Mesenchymal stem cell (in vitro differentiated cells and primary cell): ENCODE results near the gene CNGB1.

Experiments used
- DNase-seq: peaks from one replicate; pipeline ENCODE4 v3.0.0-alpha.2; 2013
- H2AFZ ChIP-seq: one replicate; pipeline ENCODE4 v1.6.1; 2013; ENCODE audit warnings: low read depth, mild to moderate bottlenecking, control low read depth, inconsistent platforms, low read length, moderate library complexity
- H2AK5ac ChIP-seq: 2 replicates; pipeline ENCODE4 v1.6.1; 2013; ENCODE audit warnings: low read length, moderate library complexity, mild to moderate bottlenecking, inconsistent platforms; ENCODE audit not compliant: severe bottlenecking
- H2BK120ac ChIP-seq: one replicate; pipeline ENCODE4 v1.6.1; 2013; ENCODE audit warnings: low read depth, mild to moderate bottlenecking, inconsistent platforms, low read length, moderate library complexity
- H2BK12ac ChIP-seq, 2 experiments: one replicate each; pipeline ENCODE4 v1.6.1; 2013; ENCODE audit warnings: inconsistent platforms in 2 of 2, low read length in 2 of 2, mild to moderate bottlenecking in 2 of 2, moderate library complexity in 2 of 2, control low read depth in 1 of 2
- H2BK15ac ChIP-seq: one replicate; pipeline ENCODE4 v1.6.1; 2013; ENCODE audit warnings: mild to moderate bottlenecking, low read depth, inconsistent platforms; ENCODE audit not compliant: poor library complexity, severe bottlenecking
- H2BK5ac ChIP-seq: 2 replicates; pipeline ENCODE4 v1.6.1; 2013; ENCODE audit warnings: low read depth, mild to moderate bottlenecking, low read length, control low read depth, inconsistent platforms; ENCODE audit not compliant: poor library complexity, severe bottlenecking
- H3K14ac ChIP-seq, 2 experiments: one replicate each; pipeline ENCODE4 v1.6.1; 2013; ENCODE audit warnings: inconsistent platforms in 2 of 2, low read length in 2 of 2, control low read depth in 1 of 2, mild to moderate bottlenecking in 1 of 2, moderate library complexity in 1 of 2
- H3K18ac ChIP-seq, 2 experiments: one replicate each; pipeline ENCODE4 v1.6.1; 2013; ENCODE audit warnings: inconsistent platforms in 2 of 2, low read length in 2 of 2, control low read depth in 1 of 2, low read depth in 1 of 2, mild to moderate bottlenecking in 1 of 2
- H3K23ac ChIP-seq, 2 experiments: one replicate each; pipeline ENCODE4 v1.6.1; 2013; ENCODE audit warnings: inconsistent platforms in 2 of 2, low read length in 2 of 2, mild to moderate bottlenecking in 2 of 2, moderate library complexity in 2 of 2, control low read depth in 1 of 2
- H3K27ac ChIP-seq: 2 replicates; pipeline ENCODE4 v1.5.1; 2013; ENCODE audit warnings: mild to moderate bottlenecking, moderate library complexity, low read length, control low read depth, inconsistent platforms; ENCODE audit not compliant: poor library complexity, severe bottlenecking
- H3K27me3 ChIP-seq, 2 experiments: 2 replicates each; pipeline versions ENCODE4 v1.6.1 to v1.7.0; 2013; ENCODE audit warnings: low read length in 2 of 2, mild to moderate bottlenecking in 2 of 2, moderate library complexity in 2 of 2, control low read depth in 1 of 2, inconsistent platforms in 1 of 2; ENCODE audit not compliant: control insufficient read depth in 1 of 2, insufficient read depth in 1 of 2
- H3K36me3 ChIP-seq, 2 experiments: 2 replicates each; pipeline versions ENCODE4 v1.6.1 to v1.7.0; 2013; ENCODE audit warnings: low read length in 2 of 2, control low read depth in 1 of 2, inconsistent platforms in 1 of 2, low read depth in 1 of 2, mild to moderate bottlenecking in 1 of 2; ENCODE audit not compliant: insufficient read depth in 2 of 2, control insufficient read depth in 1 of 2
- H3K4ac ChIP-seq, 2 experiments: one replicate each; pipeline ENCODE4 v1.6.1; 2013; ENCODE audit warnings: inconsistent platforms in 2 of 2, low read length in 2 of 2, mild to moderate bottlenecking in 2 of 2, moderate library complexity in 2 of 2, control low read depth in 1 of 2, low read depth in 1 of 2
- H3K4me1 ChIP-seq: 2 replicates; pipeline ENCODE4 v1.6.1; 2013; ENCODE audit warnings: low read depth, low read length, control low read depth; ENCODE audit not compliant: control insufficient read depth, insufficient read depth
- H3K4me2 ChIP-seq: 2 replicates; pipeline ENCODE4 v1.6.1; 2013; ENCODE audit warnings: low read length, mild to moderate bottlenecking, inconsistent platforms; ENCODE audit not compliant: poor library complexity, severe bottlenecking
- H3K4me3 ChIP-seq, 2 experiments: 2 replicates each; pipeline versions ENCODE4 v1.5.1 to v1.7.0; 2013; ENCODE audit warnings: low read length in 2 of 2, mild to moderate bottlenecking in 2 of 2, control low read depth in 1 of 2, low read depth in 1 of 2; ENCODE audit not compliant: insufficient read depth in 1 of 2
- H3K79me1 ChIP-seq: replicated peaks from 2 replicates; pipeline ENCODE4 v1.6.1; 2013; ENCODE audit warnings: mild to moderate bottlenecking, control low read depth, low read length, inconsistent platforms; ENCODE audit not compliant: poor library complexity, severe bottlenecking
- H3K9ac ChIP-seq: 2 replicates; pipeline ENCODE4 v1.7.0; 2013; ENCODE audit warnings: mild to moderate bottlenecking, low read length, moderate library complexity
- H3K9me3 ChIP-seq: 2 replicates; pipeline ENCODE4 v1.7.0; 2013; ENCODE audit warnings: mild to moderate bottlenecking, low read length; ENCODE audit not compliant: control insufficient read depth
- H4K8ac ChIP-seq: one replicate; pipeline ENCODE4 v1.6.1; 2013; ENCODE audit warnings: inconsistent platforms, mild to moderate bottlenecking, low read length, moderate library complexity
- H4K91ac ChIP-seq: one replicate; pipeline ENCODE4 v1.6.1; 2013; ENCODE audit warnings: mild to moderate bottlenecking, low read length, inconsistent platforms
- WGBS: methylation state at CpG from one replicate; pipeline ENCODE4 v1.1.7; 2013; ENCODE audit warnings: mixed read lengths; 5-methylcytosine and 5-hydroxymethylcytosine counted together

CNGB1 gene

DNA sequence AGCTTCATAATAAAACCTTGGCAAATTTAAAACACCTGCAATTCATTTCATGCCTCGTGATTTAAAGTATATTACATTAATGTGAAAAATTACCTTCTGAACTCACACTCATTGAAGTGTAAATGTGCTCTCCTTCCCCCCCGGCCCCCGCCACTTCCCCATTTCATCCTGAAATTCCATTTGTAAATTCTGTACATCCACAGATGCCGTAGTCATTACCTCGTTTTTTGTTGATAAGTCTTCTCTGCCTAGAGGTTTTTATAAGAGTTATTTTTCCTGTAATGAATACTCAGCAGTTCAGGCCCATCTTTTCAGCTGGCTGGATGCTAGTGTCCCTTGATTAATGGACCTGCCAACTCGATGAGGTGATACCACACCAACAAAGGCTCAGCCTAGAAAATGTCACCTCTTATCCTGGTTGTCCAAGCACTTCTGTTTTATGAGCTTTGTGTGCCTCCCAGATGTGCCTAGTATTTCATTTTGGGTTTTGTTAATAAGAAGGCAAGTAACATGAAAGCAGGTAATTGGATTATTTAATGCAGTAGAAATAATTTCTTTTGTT lies 103.8 kb downstream of the CNGB1 start:
- Histone ChIP-seq H4K8ac (no peak overlapping the region), H3K27ac (no peak overlapping the region), H2BK15ac (no peak overlapping the region), H3K14ac (no peak overlapping the region), H2BK12ac (no peak overlapping the region), H3K4ac (no peak overlapping the region), H2AFZ (no peak overlapping the region), H3K27me3 (no peaks in the 10 kb centered on the region), H3K79me1 (no peaks in the 10 kb centered on the region), H3K18ac (no peak overlapping the region), H3K4me1 (peaks cover 10% of the 10 kb centered on the region), H3K36me3 (no peaks in the 10 kb centered on the region), H2AK5ac (no peak overlapping the region), H3K23ac (no peak overlapping the region), H3K9ac (no peak overlapping the region), H4K91ac (no peak overlapping the region), H3K4me2 (no peak overlapping the region), H3K4me3 (no peak overlapping the region), H2BK5ac (no peak overlapping the region), H2BK120ac (no peak overlapping the region), H3K9me3 (no peaks in the 10 kb centered on the region)
- WGBS = 81% methylated on average over 3 of the region's 6 CpGs
- DNase-seq = no peak

- Histone ChIP-seq H3K27me3 (no peaks in the 10 kb centered on the region), H2BK12ac (no peak overlapping the region), H3K18ac (no peak overlapping the region), H2AFZ (no peak overlapping the region), H3K27ac (no peak overlapping the region), H2BK5ac (no peak overlapping the region), H3K4me2 (no peak overlapping the region), H4K91ac (no peak overlapping the region), H2BK120ac (no peak overlapping the region), H4K8ac (no peak overlapping the region), H2BK15ac (no peak overlapping the region), H3K14ac (no peak overlapping the region), H3K9ac (no peak overlapping the region), H2AK5ac (peak overlapping the region; percentile 55), H3K9me3 (no peaks in the 10 kb centered on the region), H3K4ac (no peak overlapping the region), H3K36me3 (no peaks in the 10 kb centered on the region), H3K4me1 (peaks cover 8% of the 10 kb centered on the region), H3K23ac (no peak overlapping the region), H3K4me3 (no peak overlapping the region), H3K79me1 (no peaks in the 10 kb centered on the region)
- DNase-seq = no peak
- WGBS = 63% methylated on average over 1 of the region's 4 CpGs
These were observed 104.4 kb downstream of the CNGB1 start for GRCh38 chr16:57866529-57866918.

DNA sequence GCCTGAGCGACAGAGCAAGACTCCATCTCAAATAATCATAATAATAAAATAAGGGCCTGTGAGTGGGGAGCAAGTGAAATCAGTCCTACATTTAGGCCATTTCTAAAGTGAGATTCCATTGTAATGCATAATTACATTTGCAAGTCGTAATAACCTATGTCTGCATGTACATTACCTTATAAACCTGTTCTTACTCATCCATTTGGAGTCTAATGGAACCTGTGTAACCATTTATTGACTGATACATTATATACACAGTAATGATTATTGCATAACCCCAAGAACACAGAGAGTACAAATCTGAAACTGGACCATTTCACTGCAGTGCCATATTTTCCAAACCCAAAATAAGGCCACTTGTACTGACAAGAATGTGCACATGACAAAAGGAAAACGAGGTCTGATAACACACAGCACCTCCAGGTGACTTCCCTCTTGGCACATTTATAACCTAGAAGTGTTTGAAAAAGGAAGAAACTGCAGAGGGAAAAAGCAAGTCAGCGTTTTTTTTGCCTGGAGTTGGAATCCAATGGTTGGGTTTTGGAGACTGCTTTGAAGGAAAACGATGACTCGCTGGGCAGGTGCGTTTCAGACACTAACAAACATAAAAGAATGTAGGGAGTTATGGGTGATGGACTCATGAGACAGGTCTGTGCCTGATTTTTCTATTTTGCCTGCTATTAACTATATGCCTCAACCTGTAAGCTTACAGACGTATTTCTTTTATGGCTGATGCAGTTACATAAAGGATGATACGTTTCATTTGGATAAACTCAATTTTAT lies 105.0 kb downstream of the CNGB1 start:
- DNase-seq = no peak
- H2AK5ac ChIP-seq = no peak overlapping the region
- 73% methylated on average over 6 of the region's 9 CpGs for WGBS
- no peak overlapping the region for H3K14ac ChIP-seq
- H3K4me3 ChIP-seq = no peak overlapping the region
- H2AFZ ChIP-seq = no peak overlapping the region
- no peak overlapping the region for H3K27ac ChIP-seq
- no peak overlapping the region for H2BK5ac ChIP-seq
- no peak overlapping the region for H2BK12ac ChIP-seq
- no peak overlapping the region for H3K18ac ChIP-seq
- peaks cover 8% of the 10 kb centered on the region for H3K4me1 ChIP-seq
- no peaks in the 10 kb centered on the region for H3K36me3 ChIP-seq
- no peak overlapping the region for H3K4ac ChIP-seq
- no peak overlapping the region for H2BK120ac ChIP-seq
- no peak overlapping the region for H4K8ac ChIP-seq
- H3K4me2 ChIP-seq = no peak overlapping the region
- H2BK15ac ChIP-seq = no peak overlapping the region
- H3K79me1 ChIP-seq = no peaks in the 10 kb centered on the region
- H3K27me3 ChIP-seq = no peaks in the 10 kb centered on the region
- no peak overlapping the region for H3K23ac ChIP-seq
- no peak overlapping the region for H3K9ac ChIP-seq
- H3K9me3 ChIP-seq = no peaks in the 10 kb centered on the region
- no peak overlapping the region for H4K91ac ChIP-seq

DNA sequence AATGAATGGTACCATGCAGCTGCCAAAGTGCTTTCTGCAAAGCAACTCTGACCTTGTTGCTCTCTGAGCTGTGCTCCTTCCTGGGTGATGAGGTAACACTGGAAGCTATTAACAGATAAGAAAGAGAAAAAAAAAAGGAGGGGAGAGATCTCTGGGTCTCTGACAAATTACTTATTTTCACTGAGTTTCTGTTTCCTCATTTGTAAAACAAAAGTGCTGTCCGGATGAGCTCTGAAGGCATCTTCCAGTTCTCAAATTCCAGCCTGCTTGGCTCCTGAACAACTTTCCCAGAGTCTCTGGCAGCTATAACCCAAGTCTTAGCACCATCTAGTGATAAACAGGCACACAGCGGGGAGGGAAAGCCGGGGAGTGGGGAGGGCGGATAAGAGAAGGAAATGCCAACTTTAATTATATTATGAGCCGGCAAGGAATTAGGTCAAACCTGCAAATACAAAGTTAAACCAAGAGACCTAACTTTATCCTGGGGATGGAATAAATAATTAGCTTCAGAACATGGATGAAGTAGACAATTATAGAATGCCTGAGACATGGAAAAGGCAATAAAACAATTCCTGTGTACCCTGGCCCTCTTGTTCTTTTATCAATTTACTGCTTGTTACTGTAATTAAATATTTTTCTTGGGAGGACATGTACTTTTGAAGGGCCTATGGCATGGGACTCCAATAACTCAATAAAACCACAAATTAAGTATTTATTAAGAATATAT lies 107.3 kb downstream of the CNGB1 start:
- Histone ChIP-seq H3K27me3 (peaks cover 0 to 10% of the 10 kb centered on the region in 2 experiments), H3K4ac (no peak overlapping the region), H3K4me1 (peaks cover 12% of the 10 kb centered on the region), H2BK5ac (peak overlapping the region; percentile 53), H2AFZ (no peak overlapping the region), H3K9me3 (no peaks in the 10 kb centered on the region), H4K91ac (no peak overlapping the region), H3K9ac (peak overlapping the region; percentile 41), H3K18ac (no peak overlapping the region), H3K27ac (peak overlapping the region; percentile 80), H4K8ac (no peak overlapping the region), H3K4me3 (no peak overlapping the region), H3K14ac (no peak overlapping the region), H2AK5ac (no peak overlapping the region), H2BK15ac (no peak overlapping the region), H3K79me1 (no peaks in the 10 kb centered on the region), H2BK12ac (no peak overlapping the region), H3K36me3 (no peaks in the 10 kb centered on the region), H2BK120ac (no peak overlapping the region), H3K23ac (no peak overlapping the region), H3K4me2 (no peak overlapping the region)
- peak; percentile 79 for DNase-seq
- 0% methylated on average over 1 of the region's 5 CpGs for WGBS
